Measurements from ENCODE around the gene KIAA0319L. TPM values are rescaled to one million over a fixed set of nuclear protein-coding genes. Genes with fewer than 3 reads are reported as not detected.
A peak's percentile ranks its signal among the peaks of the same experiment; 100 is the strongest.

The KIAA0319L gene
- total RNA-seq, 2 donors from 2014 or later, result 62.5 to 95.0 TPM

- TF ChIP-seq, protein P1, sequence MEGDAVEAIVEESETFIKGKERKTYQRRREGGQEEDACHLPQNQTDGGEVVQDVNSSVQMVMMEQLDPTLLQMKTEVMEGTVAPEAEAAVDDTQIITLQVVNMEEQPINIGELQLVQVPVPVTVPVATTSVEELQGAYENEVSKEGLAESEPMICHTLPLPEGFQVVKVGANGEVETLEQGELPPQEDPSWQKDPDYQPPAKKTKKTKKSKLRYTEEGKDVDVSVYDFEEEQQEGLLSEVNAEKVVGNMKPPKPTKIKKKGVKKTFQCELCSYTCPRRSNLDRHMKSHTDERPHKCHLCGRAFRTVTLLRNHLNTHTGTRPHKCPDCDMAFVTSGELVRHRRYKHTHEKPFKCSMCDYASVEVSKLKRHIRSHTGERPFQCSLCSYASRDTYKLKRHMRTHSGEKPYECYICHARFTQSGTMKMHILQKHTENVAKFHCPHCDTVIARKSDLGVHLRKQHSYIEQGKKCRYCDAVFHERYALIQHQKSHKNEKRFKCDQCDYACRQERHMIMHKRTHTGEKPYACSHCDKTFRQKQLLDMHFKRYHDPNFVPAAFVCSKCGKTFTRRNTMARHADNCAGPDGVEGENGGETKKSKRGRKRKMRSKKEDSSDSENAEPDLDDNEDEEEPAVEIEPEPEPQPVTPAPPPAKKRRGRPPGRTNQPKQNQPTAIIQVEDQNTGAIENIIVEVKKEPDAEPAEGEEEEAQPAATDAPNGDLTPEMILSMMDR (IDR thresholded peaks at IDR 0.05), result no peak
- no peak overlapping the region for H3K4me3 ChIP-seq
These were observed 17.0 kb upstream of the KIAA0319L start for GRCh38 chr1:35574125-35574654.

DNA sequence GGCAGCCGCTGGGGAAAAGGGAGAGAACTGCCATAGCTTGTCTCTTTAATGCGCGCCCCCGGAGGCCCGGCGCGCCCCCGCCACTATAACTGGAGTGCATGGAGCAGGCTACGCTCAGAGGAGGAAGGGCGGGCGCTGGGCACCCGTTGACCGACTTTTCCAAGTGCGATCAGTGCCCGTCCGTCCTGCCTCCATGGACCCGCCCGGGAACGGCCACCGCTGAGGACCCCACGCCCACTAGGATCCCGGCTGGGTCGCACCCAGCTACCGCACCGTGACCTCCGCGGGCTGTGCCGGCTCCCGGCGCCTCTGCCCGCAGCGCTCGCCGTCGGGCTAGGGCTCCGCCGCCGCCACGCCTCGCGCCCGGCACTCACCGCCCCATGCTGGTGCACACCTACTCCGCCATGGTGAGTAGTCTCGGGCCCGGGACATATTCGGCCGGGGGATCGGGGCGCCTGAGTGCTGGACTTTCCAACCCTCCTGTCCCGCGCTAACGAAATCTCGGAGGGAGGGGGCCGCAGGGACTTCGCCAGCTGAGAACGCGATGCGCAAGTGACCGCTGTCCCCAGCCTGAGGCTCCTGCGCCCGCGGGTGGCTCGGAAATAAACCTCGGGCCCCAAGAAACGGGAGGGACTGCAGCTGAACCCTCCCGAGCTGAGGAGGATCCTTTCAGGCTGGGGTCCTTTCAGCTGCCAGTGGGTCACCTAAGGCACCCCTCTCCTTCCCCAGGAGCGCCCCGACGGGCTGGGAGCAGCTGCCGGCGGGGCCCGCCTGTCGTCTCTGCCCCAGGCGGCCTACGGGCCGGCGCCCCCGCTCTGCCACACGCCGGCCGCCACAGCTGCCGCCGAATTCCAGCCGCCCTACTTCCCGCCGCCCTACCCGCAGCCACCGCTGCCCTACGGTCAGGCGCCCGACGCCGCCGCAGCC, 16.3 kb upstream of the KIAA0319L start, which contains the start of gene TFAP2E:
Gene TFAP2E, plus strand, starts transcription at position 117 of the 927 bp plus-strand sequence. Its CDS starts 264 bp downstream, at position 381.
- H3K9me3 ChIP-seq, result no peaks in the 10 kb centered on the region
- no peak within 1 kb of the TSS for H3K27ac ChIP-seq
- peaks cover 16% of the 10 kb centered on the region in 2 donors for H3K27me3 ChIP-seq
- H3K36me3 ChIP-seq, result no peaks in the 10 kb centered on the region
- peaks cover 0 to 32% of the 10 kb centered on the region in 2 donors for H3K4me1 ChIP-seq
- TF ChIP-seq, protein P1 (IDR thresholded peaks at IDR 0.05), result no peak
- no peak for DNase-seq (ENCODE audit: low spot score)
- peak within 1 kb of the TSS; percentile 24 to 47 for H3K4me3 ChIP-seq

More at GRCh38 chr1:35574125-35574654, 17.0 kb upstream of the KIAA0319L start:
- no peak for DNase-seq (ENCODE audit: low spot score)
- H3K27ac ChIP-seq, result no peak overlapping the region
- H3K27me3 ChIP-seq, result peaks cover 16% of the 10 kb centered on the region in 2 donors
- H3K4me1 ChIP-seq, result peaks cover 0 to 33% of the 10 kb centered on the region in 2 donors
- no peaks in the 10 kb centered on the region for H3K36me3 ChIP-seq
- no peaks in the 10 kb centered on the region for H3K9me3 ChIP-seq

DNA sequence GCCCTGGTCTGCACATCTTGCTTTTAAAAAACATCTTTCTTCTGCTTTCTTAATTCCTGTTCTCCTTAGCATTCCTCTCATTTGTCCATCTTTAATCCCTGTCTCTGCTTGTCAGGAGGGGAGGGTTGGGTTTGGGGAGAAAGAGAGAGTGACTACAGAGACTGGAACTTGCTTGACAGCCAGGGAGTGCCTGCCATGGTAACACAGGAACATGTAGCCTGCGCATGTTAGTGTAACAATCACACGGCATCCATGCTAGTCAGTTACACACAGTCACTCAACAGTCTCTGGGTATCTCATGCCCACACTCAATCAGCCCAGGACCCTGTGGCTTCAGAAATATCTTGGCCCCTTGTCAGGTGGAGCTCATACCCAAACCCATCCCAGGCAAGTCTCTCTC, 15.1 kb upstream of the KIAA0319L start:
- DNase-seq (ENCODE audit: low spot score), result no peak
- Histone ChIP-seq H3K27me3 (peaks cover 13 to 15% of the 10 kb centered on the region in 2 donors), H3K36me3 (no peaks in the 10 kb centered on the region), H3K9me3 (no peaks in the 10 kb centered on the region), H3K4me1 (peaks cover 0 to 20% of the 10 kb centered on the region in 2 donors), H3K4me3 (no peak overlapping the region), H3K27ac (no peak overlapping the region)
- TF ChIP-seq, protein P1 (IDR thresholded peaks at IDR 0.05), result no peak

GRCh38 chr1:35571263-35571662, 14.1 kb upstream of the KIAA0319L start:
- H3K27me3 ChIP-seq, result peaks cover 4 to 11% of the 10 kb centered on the region in 2 donors
- TF ChIP-seq, protein P1 (IDR thresholded peaks at IDR 0.05), result no peak
- H3K4me1 ChIP-seq, result peaks cover 0 to 13% of the 10 kb centered on the region in 2 donors
- DNase-seq (ENCODE audit: low spot score), result no peak
- H3K36me3 ChIP-seq, result no peaks in the 10 kb centered on the region
- no peak overlapping the region for H3K4me3 ChIP-seq
- no peaks in the 10 kb centered on the region for H3K9me3 ChIP-seq
- H3K27ac ChIP-seq, result no peak overlapping the region

GRCh38 chr1:35570589-35571137, 13.5 kb upstream of the KIAA0319L start:
- H3K4me3 ChIP-seq, result no peak overlapping the region
- H3K9me3 ChIP-seq, result no peaks in the 10 kb centered on the region
- peaks cover 0 to 13% of the 10 kb centered on the region in 2 donors for H3K4me1 ChIP-seq
- no peak overlapping the region for H3K27ac ChIP-seq
- TF ChIP-seq, protein P1 (IDR thresholded peaks at IDR 0.05), result no peak
- no peak for DNase-seq (ENCODE audit: low spot score)
- H3K27me3 ChIP-seq, result peaks cover 4 to 11% of the 10 kb centered on the region in 2 donors
- peaks cover under 1% of the 10 kb centered on the region for H3K36me3 ChIP-seq
